NCI-H510A treated with DMSO at 0.1 percent for 48 hours (cell line): ENCODE data around the gene CDC14B.

Experiments
- DNase-seq: peaks from one replicate; lab custom pipeline; 2025; lab: John Stamatoyannopoulos, UW

Gene CDC14B

DNA sequence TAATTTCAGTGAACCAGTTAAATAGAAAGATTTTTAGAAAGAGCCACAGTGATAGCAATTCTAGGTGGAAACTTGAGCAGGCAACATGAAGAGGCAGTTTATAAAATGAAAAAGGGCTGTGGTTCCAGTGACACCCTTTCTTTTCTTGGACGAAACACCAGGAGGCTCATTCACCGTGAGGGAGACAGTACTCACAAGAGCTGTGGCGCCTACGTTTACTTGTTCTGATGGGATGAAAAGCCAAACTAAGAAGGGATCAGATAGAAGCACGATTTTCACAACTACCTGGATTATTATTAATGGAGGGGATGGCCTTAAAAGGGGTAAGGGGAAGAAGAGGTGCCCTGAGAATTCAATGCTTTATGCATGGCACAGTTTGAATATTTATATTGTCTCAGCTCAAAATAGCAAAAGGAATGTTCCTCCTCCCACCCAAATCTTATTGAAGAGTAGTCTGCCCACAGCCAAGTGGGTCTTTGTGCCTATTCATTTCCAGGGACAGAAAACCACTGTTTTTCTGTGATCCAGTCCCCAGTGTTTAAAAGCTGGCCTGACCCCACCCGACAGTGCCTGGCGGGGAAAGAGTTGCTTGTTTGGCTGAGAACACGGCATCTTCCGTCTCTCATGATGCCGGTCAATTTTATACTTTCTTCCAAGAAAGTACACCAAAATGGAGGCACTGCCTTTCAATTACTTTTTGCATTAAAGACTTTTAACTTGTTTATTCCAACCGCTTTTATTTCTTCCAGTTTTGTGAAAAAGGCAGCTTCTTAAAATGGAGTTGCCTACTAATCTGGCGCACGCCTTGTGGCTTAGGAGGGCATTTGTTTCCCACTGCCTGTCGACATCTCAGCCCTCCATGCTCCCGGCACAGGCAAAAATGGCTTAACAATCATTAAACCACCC is 117.8 kb downstream of the CDC14B start:
- no peak for DNase-seq

- no peak for DNase-seq
These were observed 118.7 kb downstream of the CDC14B start for GRCh38 chr9:96500696-96501632.

GRCh38 chr9:96499257-96499656 is 120.4 kb downstream of the CDC14B start:
- DNase-seq: no peak

GRCh38 chr9:96498796-96499195 is 120.8 kb downstream of the CDC14B start:
- no peak for DNase-seq

DNA sequence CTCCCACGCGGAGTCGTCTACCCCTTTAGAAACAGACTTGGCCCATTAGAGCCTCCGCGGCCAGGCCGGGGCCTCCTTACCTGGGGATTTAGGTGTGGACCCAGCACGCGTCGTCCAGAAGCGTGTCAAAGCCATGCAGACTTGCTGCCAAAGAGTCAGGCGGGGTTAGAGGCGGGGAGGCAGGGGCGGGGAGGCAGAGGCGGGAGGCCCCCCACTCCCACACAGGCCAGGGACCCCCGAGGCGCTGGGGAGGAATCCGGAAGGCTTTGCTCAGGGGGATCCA is 122.6 kb downstream of the CDC14B start:
- no peak for DNase-seq

- DNase-seq: no peak
These were observed 123.1 kb downstream of the CDC14B start for GRCh38 chr9:96496368-96497116.

DNA sequence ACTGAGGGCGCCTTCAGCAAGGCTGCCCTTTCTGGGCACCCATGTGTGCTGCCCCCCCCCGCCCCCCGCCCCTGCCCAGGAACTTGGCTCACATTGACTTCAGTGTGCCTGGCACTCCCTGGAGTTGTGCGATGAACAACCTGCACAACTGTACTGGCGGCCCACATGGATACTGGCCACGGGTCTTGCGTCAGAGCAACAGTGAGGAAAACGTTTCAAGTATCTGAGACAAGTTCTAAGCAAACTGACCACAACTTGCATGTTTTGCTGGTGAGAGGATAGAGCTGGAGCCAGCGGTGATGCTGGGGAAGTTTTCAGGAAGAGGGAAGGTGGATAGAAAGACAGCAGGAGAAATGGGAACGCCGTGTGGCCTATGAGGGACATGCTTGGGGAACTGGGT is 124.3 kb downstream of the CDC14B start:
- no peak for DNase-seq

GRCh38 chr9:96494215-96494800 is 125.3 kb downstream of the CDC14B start:
- no peak for DNase-seq

- DNase-seq: no peak
These were observed 125.9 kb downstream of the CDC14B start for GRCh38 chr9:96493757-96494156.

GRCh38 chr9:96492993-96493531 is 126.6 kb downstream of the CDC14B start:
- DNase-seq: no peak

GRCh38 chr9:96491880-96492525 is 127.6 kb downstream of the CDC14B start:
- no peak for DNase-seq

- DNase-seq: no peak
These were observed 128.4 kb downstream of the CDC14B start for GRCh38 chr9:96491079-96491879.

- no peak for DNase-seq
These were observed 129.0 kb downstream of the CDC14B start for GRCh38 chr9:96490534-96491078.

GRCh38 chr9:96489482-96489979 is 130.1 kb downstream of the CDC14B start:
- no peak for DNase-seq

GRCh38 chr9:96487949-96488348 is 131.7 kb downstream of the CDC14B start:
- DNase-seq: no peak

- DNase-seq: no peak
These were observed 132.6 kb downstream of the CDC14B start for GRCh38 chr9:96487029-96487396.

- DNase-seq: no peak
These were observed 133.1 kb downstream of the CDC14B start for GRCh38 chr9:96486386-96487028.

DNA sequence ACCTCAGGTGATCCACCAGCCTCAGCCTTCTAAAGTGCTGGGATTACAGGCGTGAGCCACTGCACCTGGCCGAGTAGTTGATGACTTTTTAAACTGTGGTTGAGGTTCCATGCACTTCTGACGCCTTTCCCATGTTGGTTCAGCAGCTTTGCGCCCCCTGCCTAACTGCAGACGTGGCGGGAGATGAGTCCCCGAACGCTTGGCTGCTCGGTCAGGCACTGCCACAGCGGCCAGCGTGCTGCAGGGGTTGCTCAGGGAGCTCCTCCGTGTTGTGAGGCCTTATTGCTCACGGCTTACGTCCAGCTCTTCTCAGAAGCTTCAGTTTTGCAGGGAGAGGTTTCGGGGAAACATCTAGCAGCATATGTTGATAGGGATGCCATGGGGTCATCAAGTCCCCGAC is 134.4 kb downstream of the CDC14B start:
- no peak for DNase-seq

- DNase-seq: no peak
These were observed 135.1 kb downstream of the CDC14B start for GRCh38 chr9:96484521-96484931.
